Cardiac muscle cell (in vitro differentiated cells and primary cell): ENCODE measurements around the gene BBC3. TPM values are rescaled to one million over a fixed set of nuclear protein-coding genes. Genes with fewer than 3 reads are reported as not detected.

ENCODE experiments used
- DNase-seq, 2 donors: peaks; one replicate each; pipeline versions ENCODE4 v3.0.0 to v3.0.0-alpha.2; 2010 to 2017; ENCODE audit warnings: low read depth in 1 of 2, low spot score in 1 of 2
- H3K27ac ChIP-seq: fragments of 200-600 bp; sonication (generic); 2 replicates; pipeline ENCODE4 v1.5.1; 2016
- H3K27me3 ChIP-seq: fragments of 200-600 bp; sonication (generic); 2 replicates; pipeline ENCODE4 v1.6.0; 2016; ENCODE audit warnings: control low read depth
- H3K36me3 ChIP-seq: fragments of 200-600 bp; sonication (generic); 2 replicates; pipeline ENCODE4 v1.5.1; 2016; ENCODE audit warnings: control low read depth
- H3K4me1 ChIP-seq: fragments of 200-600 bp; sonication (generic); 2 replicates; pipeline ENCODE4 v1.8.1; 2017; ENCODE audit warnings: low read depth, mild to moderate bottlenecking, mixed run types
- H3K4me3 ChIP-seq: fragments of 200-600 bp; sonication (generic); 2 replicates; pipeline ENCODE4 v1.5.1; 2016; ENCODE audit warnings: mild to moderate bottlenecking
- H3K9me3 ChIP-seq: fragments of 200-600 bp; sonication (generic); 2 replicates; pipeline ENCODE4 v1.5.1; 2017; ENCODE audit warnings: low read depth, mild to moderate bottlenecking, control low read depth
- polyA plus RNA-seq: library from polyadenylated mRNA; unstranded; fragments of >200 nt; fragmentation: Nextera tagmentation; extraction: Ambion mirVana; gene quantifications from 2 replicates; pipeline ENCODE4 v1.2.1, GENCODE V29; 2016
- total RNA-seq: library from RNA; depleted of rRNA; stranded (reverse); fragments of >200 nt; gene quantifications from 2 replicates; pipeline ENCODE4 v1.2.3, GENCODE V29; 2016
- TF ChIP-seq, protein P1 (sequence below): IDR thresholded peaks from 2 replicates; pipeline ENCODE4 v1.5.1; 2012; ENCODE audit warnings: low read depth, mild to moderate bottlenecking, low read length

Gene BBC3
- total and polyA plus RNA-seq, 2 experiments from 2014 or later = 12.9 to 21.5 TPM

DNA sequence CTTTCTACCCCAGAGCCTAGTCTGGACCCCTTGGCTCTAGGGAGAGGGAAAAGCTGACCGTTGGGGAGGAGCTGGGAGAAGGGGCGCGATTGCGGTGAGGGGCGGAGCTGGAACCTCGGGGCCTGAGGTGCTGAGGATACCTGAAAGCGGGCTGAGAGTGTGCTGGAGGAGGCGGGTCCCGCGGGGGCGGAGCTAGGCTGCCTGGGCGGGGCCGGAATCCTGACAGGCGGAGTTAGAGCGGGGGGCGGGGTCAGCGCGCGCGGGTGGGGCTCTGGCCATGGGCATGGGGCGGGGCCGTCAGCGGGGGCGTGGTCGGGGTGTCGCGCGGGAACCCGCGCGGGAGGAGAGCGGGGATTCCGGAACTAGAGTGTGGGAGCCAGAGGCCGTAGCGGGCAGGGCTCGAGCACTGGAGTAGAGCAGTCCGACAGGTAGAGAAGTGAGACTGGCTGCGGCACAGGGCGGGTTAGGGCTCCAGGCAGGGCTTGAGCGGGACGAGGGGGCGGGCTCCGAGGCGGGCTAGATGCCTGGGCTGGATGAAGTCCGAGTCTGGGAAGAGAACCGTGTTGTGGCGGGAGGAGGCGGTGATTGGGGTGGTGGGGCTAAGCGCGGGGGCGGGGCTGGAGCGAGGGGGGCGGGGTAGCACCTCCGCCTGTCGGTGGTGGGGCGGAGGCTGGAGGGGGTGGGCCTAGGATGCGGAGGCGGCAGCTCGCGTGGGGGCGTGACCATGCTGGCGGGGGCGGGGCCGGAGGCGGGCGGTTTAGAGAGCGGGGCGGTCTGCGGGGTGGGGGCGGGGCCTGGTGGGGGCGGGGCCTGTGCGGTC is 43.3 kb upstream of the BBC3 start, which contains the start of gene INAFM1:
INAFM1 (plus strand) TSS at position 815 of the 820 bp plus-strand sequence. CDS start 35 bp downstream, outside the sequence.
- peak; percentile 96 to 97 for DNase-seq
- TF ChIP-seq, protein P1, sequence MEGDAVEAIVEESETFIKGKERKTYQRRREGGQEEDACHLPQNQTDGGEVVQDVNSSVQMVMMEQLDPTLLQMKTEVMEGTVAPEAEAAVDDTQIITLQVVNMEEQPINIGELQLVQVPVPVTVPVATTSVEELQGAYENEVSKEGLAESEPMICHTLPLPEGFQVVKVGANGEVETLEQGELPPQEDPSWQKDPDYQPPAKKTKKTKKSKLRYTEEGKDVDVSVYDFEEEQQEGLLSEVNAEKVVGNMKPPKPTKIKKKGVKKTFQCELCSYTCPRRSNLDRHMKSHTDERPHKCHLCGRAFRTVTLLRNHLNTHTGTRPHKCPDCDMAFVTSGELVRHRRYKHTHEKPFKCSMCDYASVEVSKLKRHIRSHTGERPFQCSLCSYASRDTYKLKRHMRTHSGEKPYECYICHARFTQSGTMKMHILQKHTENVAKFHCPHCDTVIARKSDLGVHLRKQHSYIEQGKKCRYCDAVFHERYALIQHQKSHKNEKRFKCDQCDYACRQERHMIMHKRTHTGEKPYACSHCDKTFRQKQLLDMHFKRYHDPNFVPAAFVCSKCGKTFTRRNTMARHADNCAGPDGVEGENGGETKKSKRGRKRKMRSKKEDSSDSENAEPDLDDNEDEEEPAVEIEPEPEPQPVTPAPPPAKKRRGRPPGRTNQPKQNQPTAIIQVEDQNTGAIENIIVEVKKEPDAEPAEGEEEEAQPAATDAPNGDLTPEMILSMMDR = no peak
- no peaks in the 10 kb centered on the region for H3K4me1 ChIP-seq

DNA sequence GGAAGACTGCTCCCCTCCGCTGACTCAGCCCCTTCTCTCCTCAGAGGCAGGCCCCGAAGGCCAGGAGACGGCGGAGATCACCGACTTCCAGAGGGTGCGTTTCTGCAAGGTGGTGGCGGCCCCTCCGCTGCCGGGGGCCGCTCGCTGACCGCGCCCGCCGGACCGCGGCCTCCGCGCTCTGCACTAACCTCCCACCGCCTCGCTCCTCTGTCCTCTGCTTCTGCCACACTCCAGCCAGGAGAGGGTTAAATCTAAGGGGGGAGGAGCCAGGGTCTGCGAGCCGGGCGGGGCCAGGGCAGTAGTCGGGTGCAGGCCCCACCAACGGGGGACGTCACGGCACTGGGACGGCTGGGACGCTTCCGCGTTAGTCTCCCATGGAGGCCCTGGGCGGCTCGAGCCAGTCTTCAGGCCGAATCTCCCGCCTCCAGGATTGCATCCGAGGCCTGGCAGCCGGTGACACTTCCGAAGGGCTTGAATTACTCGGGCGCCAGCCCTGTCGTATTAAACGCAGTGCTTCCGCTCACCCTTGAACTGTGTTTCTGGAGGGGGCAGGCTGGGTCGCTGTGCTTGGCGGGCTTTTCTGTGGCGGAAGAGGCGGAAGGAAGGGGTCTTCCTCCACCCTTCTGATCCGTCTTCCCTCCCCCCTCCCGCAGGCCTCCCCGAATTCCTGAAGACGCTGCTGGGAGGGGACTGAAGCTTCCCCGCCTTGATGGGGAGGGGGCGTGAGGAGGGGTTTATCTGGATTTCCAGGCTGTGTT is 42.5 kb upstream of the BBC3 start:
- TF ChIP-seq, protein P1 = no peak
- peak overlapping the region; percentile 84 for H3K27ac ChIP-seq
- no peaks in the 10 kb centered on the region for H3K9me3 ChIP-seq
- DNase-seq = peak; percentile 94 to 97
- H3K4me1 ChIP-seq = no peaks in the 10 kb centered on the region
- H3K4me3 ChIP-seq = peak overlapping the region; percentile 69
- H3K36me3 ChIP-seq = no peaks in the 10 kb centered on the region
- no peaks in the 10 kb centered on the region for H3K27me3 ChIP-seq

More for the DNA sequence above, 43.3 kb upstream of the BBC3 start, which contains the start of gene INAFM1:
- no peaks in the 10 kb centered on the region for H3K9me3 ChIP-seq
- H3K27ac ChIP-seq = peak within 1 kb of the TSS; percentile 84
- no peaks in the 10 kb centered on the region for H3K36me3 ChIP-seq
- peak within 1 kb of the TSS; percentile 69 for H3K4me3 ChIP-seq
- H3K27me3 ChIP-seq = no peaks in the 10 kb centered on the region

DNA sequence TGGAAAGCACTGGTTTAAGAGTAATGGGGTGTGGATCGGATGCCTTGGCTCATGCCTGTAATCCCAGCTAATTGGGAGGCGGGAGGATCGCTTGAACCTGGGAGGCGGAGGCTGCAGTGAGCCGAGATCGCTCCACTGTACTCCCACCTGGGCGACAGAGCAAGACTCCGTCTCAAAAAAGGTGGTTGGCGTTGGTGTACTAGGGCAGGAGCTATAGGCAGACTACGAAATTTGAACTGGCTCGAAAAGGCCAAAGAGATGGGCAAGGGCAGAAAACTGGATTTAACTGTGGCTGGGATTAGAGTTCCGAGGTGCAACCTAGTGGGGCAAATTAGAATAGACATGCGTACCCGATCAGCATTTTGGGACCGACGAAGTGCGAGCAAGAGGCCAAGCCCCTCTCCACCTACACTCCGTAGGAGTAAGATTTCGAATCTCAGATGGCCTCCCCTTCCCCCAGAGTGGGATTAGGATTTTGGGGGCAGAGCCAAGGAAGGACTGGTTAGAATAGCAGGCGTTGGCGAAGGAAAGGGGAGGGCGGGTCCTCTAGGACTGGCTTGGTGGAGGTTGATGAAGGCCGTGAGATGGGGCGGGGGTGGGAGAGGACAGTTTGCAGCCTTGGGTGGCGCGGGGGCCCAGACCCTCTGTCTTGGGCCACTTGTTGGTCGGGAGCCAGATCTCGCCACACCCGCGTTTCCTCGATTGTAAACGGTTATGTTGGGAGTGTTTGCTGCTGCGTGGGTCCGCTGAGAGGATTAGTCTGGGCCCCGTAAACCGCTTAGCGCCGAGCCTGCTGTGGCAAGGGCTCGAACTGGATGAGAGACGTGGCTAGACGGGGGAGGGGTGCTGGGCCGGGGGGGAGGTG is 41.7 kb upstream of the BBC3 start:
- H3K36me3 ChIP-seq = no peaks in the 10 kb centered on the region
- no peaks in the 10 kb centered on the region for H3K4me1 ChIP-seq
- peak overlapping the region; percentile 69 for H3K4me3 ChIP-seq
- no peaks in the 10 kb centered on the region for H3K27me3 ChIP-seq
- DNase-seq = no peak
- no peaks in the 10 kb centered on the region for H3K9me3 ChIP-seq
- TF ChIP-seq, protein P1 = no peak
- H3K27ac ChIP-seq = peak overlapping the region; percentile 84

DNA sequence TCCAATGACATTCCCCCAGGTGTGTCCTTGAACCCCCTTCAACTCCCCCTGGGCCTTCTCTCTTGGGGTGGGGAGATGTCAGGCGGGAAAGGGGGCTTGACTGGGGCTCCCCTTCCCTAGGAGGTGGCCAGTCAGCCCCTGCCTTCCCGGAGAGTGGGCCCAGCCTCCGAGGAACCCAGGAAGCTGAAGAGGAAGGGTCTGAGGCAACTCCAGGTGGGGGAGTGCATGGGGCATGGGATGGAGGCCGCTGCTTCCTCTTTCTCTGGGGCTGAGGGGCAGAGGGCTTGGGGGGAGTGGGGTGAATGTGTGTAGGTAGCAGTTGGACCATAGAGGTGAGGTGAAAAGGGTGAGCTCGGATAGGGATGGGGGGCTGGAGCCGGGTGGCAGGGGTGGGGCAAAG is 41.0 kb upstream of the BBC3 start:
- Histone ChIP-seq H3K4me1 (no peaks in the 10 kb centered on the region), H3K27ac (no peak overlapping the region), H3K9me3 (no peaks in the 10 kb centered on the region), H3K4me3 (no peak overlapping the region), H3K27me3 (no peaks in the 10 kb centered on the region), H3K36me3 (no peaks in the 10 kb centered on the region)
- TF ChIP-seq, protein P1 = no peak
- DNase-seq = no peak

DNA sequence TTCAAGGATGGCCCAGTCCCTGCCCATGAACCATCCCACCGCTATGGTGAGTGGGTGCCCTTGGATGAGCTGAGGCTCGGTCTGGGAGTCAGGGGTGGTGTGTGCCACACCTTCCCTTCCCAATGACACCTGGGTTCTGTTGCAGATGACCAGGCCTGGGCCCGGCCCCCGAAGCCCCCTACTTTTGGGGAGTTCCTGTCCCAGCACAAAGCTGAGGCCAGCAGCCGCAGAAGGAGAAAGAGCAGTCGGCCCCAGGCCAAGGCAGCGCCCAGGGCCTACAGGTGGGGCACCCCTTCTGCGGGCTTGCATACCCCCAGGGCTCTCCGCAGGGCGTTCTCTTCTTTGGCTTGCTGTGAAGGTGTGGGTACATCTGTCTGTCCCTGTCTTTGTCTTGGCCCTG is 39.4 kb upstream of the BBC3 start:
- H3K9me3 ChIP-seq = no peaks in the 10 kb centered on the region
- no peak overlapping the region for H3K27ac ChIP-seq
- no peaks in the 10 kb centered on the region for H3K27me3 ChIP-seq
- peaks cover 7% of the 10 kb centered on the region for H3K36me3 ChIP-seq
- no peak overlapping the region for H3K4me3 ChIP-seq
- TF ChIP-seq, protein P1 = no peak
- H3K4me1 ChIP-seq = no peaks in the 10 kb centered on the region
- DNase-seq = no peak
